IMR-90 (cell line): Measurements from ENCODE around the gene CACNA2D1. TPM values are rescaled to one million over a fixed set of nuclear protein-coding genes. Genes with fewer than 3 reads are reported as not detected.

Source experiments
- ATAC-seq: fragments of 200-7000 bp; cut with Tn5 transposase; 2 replicates; pipeline ENCODE4 v1.9.1; 2020; ENCODE audit warnings: low read depth, mild to moderate bottlenecking, moderate library complexity
- BruUV-seq: library from RNA; stranded (reverse); fragments of 400-500 nt; replicated peaks from 2 replicates; lab custom pipeline; 2021; lab: Mats Ljungman, UMichigan
- CTCF ChIA-PET: fragments of 300-600 bp; formaldehyde crosslinking; extraction: SDS; loops from one replicate; lab custom pipeline; 2021; ENCODE audit warnings: antibody characterized with exemption; lab: Yijun Ruan, JAX
- POLR2A ChIA-PET: fragments of 300-600 bp; sonication (Branson Sonifier 250); formaldehyde crosslinking; loops from one replicate; lab custom pipeline; 2022; ENCODE audit warnings: antibody characterized with exemption; ENCODE audit not compliant: unreplicated experiment; lab: Charles Lee
- DNase-seq: peaks from one replicate; pipeline ENCODE4 v3.0.0; 2013
- H2AFZ ChIP-seq: replicated peaks from 2 replicates; pipeline ENCODE3; 2013; ENCODE audit warnings: low read length, mild to moderate bottlenecking; ENCODE audit not compliant: poor library complexity
- H2AK5ac ChIP-seq: 2 replicates; pipeline ENCODE4 v1.6.1; 2013; ENCODE audit warnings: low read depth, low read length, inconsistent platforms
- H2AK9ac ChIP-seq: replicated peaks from 2 replicates; pipeline ENCODE3; 2013; ENCODE audit warnings: mild to moderate bottlenecking, low read depth, low read length, moderate library complexity; ENCODE audit not compliant: poor library complexity
- H2BK120ac ChIP-seq: 2 replicates; pipeline ENCODE4 v1.6.1; 2013; ENCODE audit warnings: low read depth, low read length, inconsistent platforms
- H2BK15ac ChIP-seq: 3 replicates; pipeline ENCODE4 v1.6.1; 2013; ENCODE audit warnings: low read depth, low read length, inconsistent platforms
- H2BK20ac ChIP-seq: 2 replicates; pipeline ENCODE4 v1.6.1; 2013; ENCODE audit warnings: low read depth, mild to moderate bottlenecking, inconsistent platforms, low read length, moderate library complexity
- H2BK5ac ChIP-seq: 2 replicates; pipeline ENCODE4 v1.6.1; 2013; ENCODE audit warnings: mild to moderate bottlenecking, low read depth, low read length, inconsistent platforms; ENCODE audit not compliant: poor library complexity, severe bottlenecking
- H3K14ac ChIP-seq: replicated peaks from 2 replicates; pipeline ENCODE4 v1.6.1; 2013; ENCODE audit warnings: low read depth, low read length, inconsistent platforms
- H3K18ac ChIP-seq: 2 replicates; pipeline ENCODE4 v1.6.1; 2013; ENCODE audit warnings: low read depth, low read length, control low read depth
- H3K23ac ChIP-seq: 2 replicates; pipeline ENCODE4 v1.6.1; 2013; ENCODE audit warnings: low read depth, low read length, inconsistent platforms
- H3K27ac ChIP-seq: 2 replicates; pipeline ENCODE4 v1.5.1; 2013; ENCODE audit warnings: mild to moderate bottlenecking, control low read depth, low read length; ENCODE audit not compliant: insufficient read depth
- H3K27me3 ChIP-seq: 2 replicates; pipeline ENCODE4 v1.6.1; 2013; ENCODE audit warnings: low read length; ENCODE audit not compliant: control insufficient read depth, insufficient read depth
- H3K36me3 ChIP-seq: 2 replicates; pipeline ENCODE4 v1.6.1; 2013; ENCODE audit warnings: low read length, mixed read lengths; ENCODE audit not compliant: control insufficient read depth, insufficient read depth
- H3K4ac ChIP-seq: 2 replicates; pipeline ENCODE4 v1.6.1; 2013; ENCODE audit warnings: low read depth, low read length, inconsistent platforms
- H3K4me1 ChIP-seq: 2 replicates; pipeline ENCODE4 v1.6.1; 2013; ENCODE audit warnings: low read length, mixed read lengths; ENCODE audit not compliant: control insufficient read depth, insufficient read depth
- H3K4me2 ChIP-seq: 2 replicates; pipeline ENCODE4 v1.6.1; 2013; ENCODE audit warnings: low read depth, mild to moderate bottlenecking, control low read depth, low read length, moderate library complexity
- H3K4me3 ChIP-seq: 2 replicates; pipeline ENCODE4 v1.5.1; 2013; ENCODE audit warnings: low read depth, mild to moderate bottlenecking, control low read depth, low read length, moderate library complexity; ENCODE audit not compliant: insufficient read depth
- H3K56ac ChIP-seq: 2 replicates; pipeline ENCODE4 v1.6.1; 2013; ENCODE audit warnings: low read length, inconsistent platforms; ENCODE audit not compliant: insufficient read depth; ENCODE audit errors: extremely low read depth
- H3K79me1 ChIP-seq, 2 experiments: 2 replicates each; pipeline ENCODE4 v1.6.1; 2013; ENCODE audit warnings: low read length in 2 of 2, inconsistent platforms in 1 of 2, low read depth in 1 of 2
- H3K9ac ChIP-seq: 2 replicates; pipeline ENCODE4 v1.6.1; 2013; ENCODE audit warnings: low read depth, low read length, control low read depth
- H3K9me1 ChIP-seq: 2 replicates; pipeline ENCODE4 v1.6.1; 2013; ENCODE audit warnings: low read length, inconsistent platforms; ENCODE audit not compliant: insufficient read depth
- H3K9me3 ChIP-seq: 2 replicates; pipeline ENCODE4 v1.6.1; 2013; ENCODE audit warnings: low read length; ENCODE audit not compliant: control insufficient read depth, insufficient read depth
- H4K20me1 ChIP-seq: 2 replicates; pipeline ENCODE4 v1.6.1; 2013; ENCODE audit warnings: low read length, inconsistent platforms; ENCODE audit not compliant: insufficient read depth
- H4K5ac ChIP-seq: 2 replicates; pipeline ENCODE4 v1.6.1; 2013; ENCODE audit warnings: mild to moderate bottlenecking, low read depth, low read length, control low read depth
- H4K8ac ChIP-seq, 2 experiments: 2 replicates each; pipeline ENCODE4 v1.6.1; 2013; ENCODE audit warnings: low read depth in 2 of 2, low read length in 2 of 2, control low read depth in 1 of 2, inconsistent platforms in 1 of 2
- H4K91ac ChIP-seq: 2 replicates; pipeline ENCODE4 v1.6.1; 2013; ENCODE audit warnings: low read depth, low read length, inconsistent platforms; ENCODE audit not compliant: insufficient read depth
- ELK1 ChIP-seq: fragments of 150-350 bp; IDR thresholded peaks from 2 replicates; pipeline ENCODE4 v1.6.1; 2016; ENCODE audit warnings: low read depth, mild to moderate bottlenecking, low read length, moderate library complexity, borderline replicate concordance
- FOS ChIP-seq: fragments of 150-350 bp; IDR thresholded peaks from 2 replicates; pipeline ENCODE4 v1.6.1; 2016; ENCODE audit warnings: low read depth, low read length
- NFE2L2 ChIP-seq: fragments of 150-350 bp; IDR thresholded peaks from 2 replicates; pipeline ENCODE4 v1.6.1; 2016; ENCODE audit warnings: low read depth, mild to moderate bottlenecking, low read length
- POLR2A ChIP-seq: IDR thresholded peaks from 2 replicates; pipeline ENCODE4 v1.6.1; 2012; ENCODE audit warnings: mild to moderate bottlenecking, low read depth, low read length
- USF2 ChIP-seq: fragments of 150-350 bp; IDR thresholded peaks from 2 replicates; pipeline ENCODE4 v1.6.1; 2017; ENCODE audit warnings: mild to moderate bottlenecking, antibody characterized with exemption, low read length, low read depth
- WGBS, 2 experiments: methylation state at CpG; one replicate each; pipeline versions ENCODE4 v1.1.5 to v1.1.7; 2013; ENCODE audit warnings: missing lambda C conversion rate in 2 of 2; ENCODE audit not compliant: insufficient read length in 1 of 2; ENCODE audit errors: extremely low coverage in 2 of 2; 5-methylcytosine and 5-hydroxymethylcytosine counted together
- dilution Hi-C: fragments of 300-500 bp; cut with HindIII; formaldehyde crosslinking; loops from one replicate; pipeline ENCODE4 v1.14.3; 2018; ENCODE audit warnings: low sequenced_read_pairs; ENCODE audit not compliant: unreplicated experiment
- in situ Hi-C: fragments of 300-500 bp; cut with MboI; formaldehyde crosslinking; loops from 3 replicates; pipeline ENCODE4 v1.14.3; 2019; ENCODE audit warnings: low sequenced_read_pairs, inconsistent platforms, mixed read lengths
- intact Hi-C: fragments of 100-400 bp; cut with micrococcal nuclease; formaldehyde crosslinking; loops from 2 replicates; pipeline ENCODE4 v1.10.0; 2022
- polyA plus RNA-seq, 3 experiments: library from polyadenylated mRNA; depleted of rRNA; stranded (reverse); fragments of >200 nt; gene quantifications; 2 replicates each; pipeline ENCODE4 v1.2.3, GENCODE V29; 2012; ENCODE audit warnings: low replicate concordance in 1 of 3
- total RNA-seq: library from RNA; depleted of rRNA; stranded (reverse); fragments of >200 nt; gene quantifications from 2 replicates; pipeline ENCODE4 v1.2.3, GENCODE V29; 2012

Gene CACNA2D1
- total and polyA plus RNA-seq, 2 of the 4 experiments (the other 2 are of a cell fraction) = 5.8 to 21.9 TPM

DNA sequence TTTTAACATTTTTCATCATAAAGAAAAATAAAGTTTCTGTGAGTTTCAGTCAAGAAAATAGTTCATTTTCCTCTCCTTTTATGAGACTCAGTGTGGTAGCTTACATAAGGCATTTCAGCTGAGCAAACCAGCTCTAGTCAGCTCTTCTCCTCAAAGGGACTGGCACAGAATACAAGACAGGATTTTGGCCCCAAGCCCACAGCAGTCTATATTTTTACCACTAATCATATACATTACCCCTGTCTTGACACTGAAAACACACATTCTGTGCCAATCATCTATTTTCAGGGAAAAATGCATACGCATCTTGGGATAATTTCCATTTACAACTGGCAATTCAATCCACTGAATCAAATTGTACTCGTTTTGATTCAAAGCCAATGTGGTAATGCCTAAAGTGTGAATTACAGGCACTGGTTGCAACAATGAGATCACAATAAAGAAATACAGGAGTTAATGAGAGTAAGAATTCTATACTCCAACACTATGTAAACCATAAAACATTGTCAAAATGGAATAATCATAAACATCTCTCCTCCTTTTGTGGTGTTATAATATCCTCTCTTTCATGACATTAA lies 186.4 kb downstream of the CACNA2D1 start:
- no CpG with 5 or more reads among the region's 2 CpGs for WGBS, 2 experiments
- H3K14ac ChIP-seq = no peak overlapping the region
- dilution Hi-C loops = no loop called here

More for the DNA sequence above, 186.4 kb downstream of the CACNA2D1 start:
- in situ Hi-C loops = no loop called here
- Histone ChIP-seq H3K9ac (no peak overlapping the region), H2BK20ac (no peak overlapping the region), H3K56ac (no peak overlapping the region), H3K4me1 (no peaks in the 10 kb centered on the region), H3K79me1 (no peaks in the 10 kb centered on the region; a peak in 1 of 4 replicates), H2AK9ac (no peak overlapping the region), H2AK5ac (no peak overlapping the region), H3K9me1 (no peaks in the 10 kb centered on the region), H2AFZ (no peak overlapping the region), H3K27me3 (no peaks in the 10 kb centered on the region), H3K9me3 (no peaks in the 10 kb centered on the region), H3K4ac (no peak overlapping the region), H4K91ac (no peak overlapping the region), H2BK15ac (no peak overlapping the region), H3K18ac (no peak overlapping the region), H3K4me3 (no peak overlapping the region), H3K4me2 (no peak overlapping the region), H3K27ac (no peak overlapping the region), H4K8ac (no peak overlapping the region), H3K36me3 (no peaks in the 10 kb centered on the region), H4K5ac (no peak overlapping the region), H3K23ac (no peak overlapping the region), H2BK120ac (no peak overlapping the region), H2BK5ac (no peak overlapping the region), H4K20me1 (no peaks in the 10 kb centered on the region)
- TF ChIP-seq FOS (no peak), USF2 (no peak), ELK1 (no peak), POLR2A (no peak), NFE2L2 (no peak)
- ChIA-PET POLR2A (no interaction called here), CTCF (no interaction called here)
- no peak for ATAC-seq
- no TSS peak for BruUV-seq
- intact Hi-C loops = no loop called here
- no peak for DNase-seq
